ENCODE measurements around the gene ROBO3. TPM values are rescaled to one million over a fixed set of nuclear protein-coding genes. Genes with fewer than 3 reads are reported as not detected.

Gene ROBO3
- total RNA-seq, 2 donors from 2014 or later = 18.0 to 30.6 TPM

DNA sequence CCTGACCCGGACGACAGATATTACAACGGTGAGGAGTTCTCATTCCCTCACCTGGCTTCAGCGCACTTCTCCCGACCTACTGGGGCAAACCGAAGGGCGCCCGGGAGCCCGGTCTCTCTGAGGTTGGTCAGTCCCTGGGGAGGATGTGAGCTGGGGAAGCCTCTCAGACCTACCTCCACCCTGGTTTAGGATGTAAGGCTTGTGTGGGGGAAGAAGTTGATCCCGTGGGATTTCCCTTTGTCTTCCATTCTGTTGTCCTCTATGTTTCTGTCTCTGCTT, 12.3 kb downstream of the ROBO3 start:
- DNase-seq (ENCODE audit: low spot score) = no peak
- Histone ChIP-seq H3K36me3 (no peaks in the 10 kb centered on the region), H3K4me3 (peak overlapping the region in 1 of 2 donors; percentile 47), H3K27ac (peak overlapping the region in 1 of 2 donors; percentile 89), H3K9me3 (no peaks in the 10 kb centered on the region), H3K27me3 (replicated peaks; ENCODE audit: insufficient read depth) (no peaks in the 10 kb centered on the region), H3K4me1 (replicated peaks) (no peaks in the 10 kb centered on the region)
- intact Hi-C loops (cut with DNase I) = no loop called here
- TF ChIP-seq POLR2AphosphoS5 (IDR thresholded peaks at IDR 0.05) (no peak), POLR2A (IDR thresholded peaks at IDR 0.05) (no peak)
- TF ChIP-seq, protein P1, sequence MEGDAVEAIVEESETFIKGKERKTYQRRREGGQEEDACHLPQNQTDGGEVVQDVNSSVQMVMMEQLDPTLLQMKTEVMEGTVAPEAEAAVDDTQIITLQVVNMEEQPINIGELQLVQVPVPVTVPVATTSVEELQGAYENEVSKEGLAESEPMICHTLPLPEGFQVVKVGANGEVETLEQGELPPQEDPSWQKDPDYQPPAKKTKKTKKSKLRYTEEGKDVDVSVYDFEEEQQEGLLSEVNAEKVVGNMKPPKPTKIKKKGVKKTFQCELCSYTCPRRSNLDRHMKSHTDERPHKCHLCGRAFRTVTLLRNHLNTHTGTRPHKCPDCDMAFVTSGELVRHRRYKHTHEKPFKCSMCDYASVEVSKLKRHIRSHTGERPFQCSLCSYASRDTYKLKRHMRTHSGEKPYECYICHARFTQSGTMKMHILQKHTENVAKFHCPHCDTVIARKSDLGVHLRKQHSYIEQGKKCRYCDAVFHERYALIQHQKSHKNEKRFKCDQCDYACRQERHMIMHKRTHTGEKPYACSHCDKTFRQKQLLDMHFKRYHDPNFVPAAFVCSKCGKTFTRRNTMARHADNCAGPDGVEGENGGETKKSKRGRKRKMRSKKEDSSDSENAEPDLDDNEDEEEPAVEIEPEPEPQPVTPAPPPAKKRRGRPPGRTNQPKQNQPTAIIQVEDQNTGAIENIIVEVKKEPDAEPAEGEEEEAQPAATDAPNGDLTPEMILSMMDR (IDR thresholded peaks at IDR 0.05) = no peak
- 61% methylated on average over 10 of the region's 10 CpGs for WGBS

DNA sequence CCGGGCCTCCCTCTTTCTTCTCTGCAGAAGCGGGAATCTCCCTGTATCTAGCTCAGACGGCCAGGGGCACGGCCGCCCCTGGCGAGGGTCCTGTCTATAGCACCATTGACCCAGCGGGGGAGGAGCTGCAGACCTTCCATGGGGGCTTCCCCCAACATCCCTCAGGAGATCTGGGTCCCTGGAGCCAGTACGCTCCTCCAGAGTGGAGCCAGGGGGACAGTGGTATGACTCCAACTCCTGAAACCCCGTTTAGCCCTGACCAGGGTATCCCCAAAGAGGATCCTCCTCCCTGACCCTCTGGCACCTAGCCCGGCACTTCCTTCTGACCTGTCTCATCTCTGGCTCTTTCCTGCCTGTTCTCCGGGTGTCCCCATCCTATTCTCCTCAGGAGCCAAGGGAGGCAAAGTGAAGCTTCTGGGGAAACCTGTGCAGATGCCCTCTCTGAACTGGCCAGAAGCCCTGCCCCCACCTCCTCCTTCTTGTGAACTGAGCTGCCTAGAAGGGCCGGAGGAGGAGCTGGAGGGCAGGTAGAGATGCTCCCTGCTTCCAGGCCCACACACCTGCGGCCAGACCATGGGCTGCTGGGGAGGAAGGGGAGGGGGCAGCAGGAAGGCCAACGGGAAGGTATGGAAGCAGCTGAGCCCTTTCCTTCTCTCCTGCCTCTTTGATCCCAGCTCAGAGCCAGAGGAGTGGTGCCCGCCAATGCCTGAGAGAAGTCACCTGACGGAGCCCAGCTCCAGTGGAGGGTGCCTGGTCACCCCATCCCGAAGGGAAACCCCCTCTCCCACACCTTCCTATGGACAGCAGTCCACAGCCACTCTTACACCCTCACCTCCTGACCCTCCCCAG, 12.9 kb downstream of the ROBO3 start:
- 71% methylated on average over 17 of the region's 17 CpGs for WGBS
- TF ChIP-seq POLR2AphosphoS5 (IDR thresholded peaks at IDR 0.05) (no peak), POLR2A (IDR thresholded peaks at IDR 0.05) (no peak)
- TF ChIP-seq, protein P1 (IDR thresholded peaks at IDR 0.05) = no peak
- H3K4me3 ChIP-seq = peak overlapping the region in 1 of 2 donors; percentile 47
- DNase-seq (ENCODE audit: low spot score) = no peak
- intact Hi-C loops (cut with DNase I) = no loop called here
- H3K9me3 ChIP-seq = no peaks in the 10 kb centered on the region
- H3K36me3 ChIP-seq = no peaks in the 10 kb centered on the region
- H3K4me1 ChIP-seq (replicated peaks) = no peaks in the 10 kb centered on the region
- H3K27me3 ChIP-seq (replicated peaks; ENCODE audit: insufficient read depth) = no peaks in the 10 kb centered on the region
- H3K27ac ChIP-seq = no peak overlapping the region

DNA sequence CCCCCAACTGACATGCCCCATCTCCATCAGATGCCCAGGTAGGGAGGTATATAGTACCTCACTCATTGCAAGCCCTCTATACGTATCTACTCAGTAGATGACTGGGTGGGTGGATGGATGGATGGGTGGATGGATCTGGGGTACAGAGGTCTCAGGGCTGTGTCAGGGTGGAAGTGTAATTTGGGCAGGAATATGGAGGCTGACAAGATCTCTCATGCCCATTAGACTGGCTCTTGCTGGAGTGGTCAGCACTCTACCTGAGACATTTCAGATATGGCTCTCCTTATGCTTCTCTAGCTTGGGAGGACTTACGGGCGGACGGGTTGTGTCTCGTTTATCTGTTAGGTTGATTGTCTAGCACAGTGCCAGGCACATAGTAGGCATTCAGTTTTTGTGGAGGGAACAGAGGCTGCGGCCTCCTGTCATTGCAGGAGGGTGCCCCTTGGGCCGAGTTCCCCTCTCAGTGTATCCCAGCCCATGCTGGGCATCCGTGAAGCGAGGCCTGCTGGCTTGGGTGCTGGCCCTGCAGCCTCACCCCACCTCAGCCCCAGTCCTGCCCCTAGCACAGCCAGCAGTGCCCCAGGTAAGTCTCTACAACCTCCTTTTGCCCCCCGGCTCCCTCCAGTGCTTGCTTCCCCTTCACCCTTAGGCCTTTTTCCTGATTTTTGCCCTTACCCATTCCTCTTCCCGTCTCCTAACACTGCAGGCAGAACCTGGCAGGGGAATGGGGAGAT, 13.7 kb downstream of the ROBO3 start:
- Histone ChIP-seq H3K4me3 (no peak overlapping the region), H3K4me1 (replicated peaks) (no peaks in the 10 kb centered on the region), H3K27me3 (replicated peaks; ENCODE audit: insufficient read depth) (no peaks in the 10 kb centered on the region), H3K36me3 (no peaks in the 10 kb centered on the region), H3K9me3 (no peaks in the 10 kb centered on the region), H3K27ac (no peak overlapping the region)
- no peak for DNase-seq (ENCODE audit: low spot score)
- 93% methylated on average over 11 of the region's 11 CpGs for WGBS
- intact Hi-C loops (cut with DNase I) = no loop called here
- TF ChIP-seq POLR2AphosphoS5 (IDR thresholded peaks at IDR 0.05) = no peak
- TF ChIP-seq, protein P1 (IDR thresholded peaks at IDR 0.05) = no peak

DNA sequence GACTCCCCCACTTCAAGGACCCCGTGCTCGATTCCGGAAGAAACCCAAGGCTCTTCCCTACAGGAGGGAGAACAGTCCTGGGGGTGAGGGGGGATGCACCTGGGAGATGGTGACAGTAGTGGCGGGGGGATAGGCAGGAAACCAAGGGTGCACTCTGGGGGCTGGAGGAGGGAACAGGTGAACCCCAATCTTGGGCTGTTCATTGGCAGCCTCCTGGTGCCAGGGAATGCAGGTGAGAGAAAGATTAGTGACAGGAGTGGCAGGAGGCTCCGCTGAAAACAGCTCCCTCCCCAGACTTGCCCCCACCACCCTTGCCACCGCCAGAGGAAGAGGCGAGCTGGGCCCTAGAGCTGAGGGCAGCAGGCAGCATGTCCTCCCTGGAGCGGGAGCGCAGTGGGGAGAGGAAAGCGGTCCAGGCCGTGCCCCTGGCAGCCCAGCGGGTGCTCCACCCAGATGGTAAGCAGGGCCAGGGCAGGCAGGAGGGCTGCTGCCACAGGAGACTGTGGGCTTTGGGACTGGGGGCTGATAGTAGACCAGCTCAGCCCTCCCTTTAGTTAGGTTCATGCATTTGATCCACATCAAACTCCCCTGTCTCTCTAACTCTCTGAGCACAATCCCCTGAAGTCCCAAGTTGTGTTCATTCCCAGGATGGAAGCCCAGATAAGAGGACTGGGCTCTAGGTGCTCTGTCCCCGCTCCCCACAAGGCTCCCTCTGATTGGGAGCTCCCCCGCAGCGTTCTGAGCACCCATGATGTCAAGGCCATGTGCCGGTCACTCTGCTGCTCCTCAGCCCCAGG, 14.5 kb downstream of the ROBO3 start:
- TF ChIP-seq POLR2AphosphoS5 (IDR thresholded peaks at IDR 0.05) (no peak), POLR2A (IDR thresholded peaks at IDR 0.05) (no peak)
- TF ChIP-seq, protein P1 (IDR thresholded peaks at IDR 0.05) = no peak
- Histone ChIP-seq H3K4me3 (no peak overlapping the region), H3K27ac (no peak overlapping the region), H3K9me3 (no peaks in the 10 kb centered on the region), H3K36me3 (no peaks in the 10 kb centered on the region), H3K27me3 (replicated peaks; ENCODE audit: insufficient read depth) (no peaks in the 10 kb centered on the region), H3K4me1 (replicated peaks) (no peaks in the 10 kb centered on the region)
- 93% methylated on average over 16 of the region's 16 CpGs for WGBS
- intact Hi-C loops (cut with DNase I) = no loop called here
- no peak for DNase-seq (ENCODE audit: low spot score)
